ENCODE data around the gene ARHGAP29. TPM values are rescaled to one million over a fixed set of nuclear protein-coding genes. Genes with fewer than 3 reads are reported as not detected.
"Not testable (repeated sequence)": the region's sequence is repeated elsewhere in the genome, so short reads cannot be mapped to it uniquely, and the experiment has no call there.

ARHGAP29 gene
- total and polyA plus RNA-seq, 7 experiments from 2014 or later, result 0.02 to 0.37 (median 0.13) TPM; not detected in 4

DNA sequence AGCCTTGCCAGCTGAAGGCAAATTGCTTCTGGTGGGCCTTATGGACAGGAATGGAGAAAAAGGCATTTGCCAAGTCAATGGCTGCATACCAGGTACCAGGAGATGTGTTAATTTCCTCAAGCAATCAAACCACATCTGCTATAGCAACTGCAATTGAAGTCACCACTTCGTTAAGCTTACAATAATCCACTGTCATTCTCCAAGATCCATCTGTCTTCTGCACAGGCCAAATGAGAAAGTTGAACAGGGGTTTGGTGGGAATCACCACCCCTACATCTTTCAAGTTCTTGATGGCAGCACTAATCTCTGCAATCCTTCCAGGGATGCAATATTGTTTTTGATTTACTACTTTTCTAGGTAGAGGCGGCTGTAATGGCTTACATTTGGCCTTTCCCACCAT, 72.5 kb downstream of the ARHGAP29 start:
- ATAC-seq; DNase-seq; H3K27ac Mint-ChIP-seq; intact Hi-C loops (cut with micrococcal nuclease); H3K4me3 ChIP-seq (ENCODE audit: low read length); H3K4me3 Mint-ChIP-seq; H3K36me3 ChIP-seq (ENCODE audit: control insufficient read depth in 2 of 3, insufficient read depth in 3 of 3, low read length in 3 of 3); H3K9me3 Mint-ChIP-seq; H3K36me3 Mint-ChIP-seq; H3K27ac ChIP-seq (ENCODE audit: low read depth, low read length); H3K9me3 ChIP-seq (ENCODE audit: control insufficient read depth in 2 of 3, low read length in 3 of 3); CTCF ChIA-PET; H3K4me1 ChIP-seq (ENCODE audit: control insufficient read depth in 2 of 2, insufficient read depth in 2 of 2, low read length in 2 of 2); H3K4me1 Mint-ChIP-seq; H3K27me3 ChIP-seq (ENCODE audit: control insufficient read depth in 2 of 2, insufficient read depth in 2 of 2, low read length in 2 of 2); POLR2A ChIA-PET: not testable (repeated sequence)
- H3K27me3 Mint-ChIP-seq, result peaks cover 7 to 55% (median 34%) of the 10 kb centered on the region in 5 donors

DNA sequence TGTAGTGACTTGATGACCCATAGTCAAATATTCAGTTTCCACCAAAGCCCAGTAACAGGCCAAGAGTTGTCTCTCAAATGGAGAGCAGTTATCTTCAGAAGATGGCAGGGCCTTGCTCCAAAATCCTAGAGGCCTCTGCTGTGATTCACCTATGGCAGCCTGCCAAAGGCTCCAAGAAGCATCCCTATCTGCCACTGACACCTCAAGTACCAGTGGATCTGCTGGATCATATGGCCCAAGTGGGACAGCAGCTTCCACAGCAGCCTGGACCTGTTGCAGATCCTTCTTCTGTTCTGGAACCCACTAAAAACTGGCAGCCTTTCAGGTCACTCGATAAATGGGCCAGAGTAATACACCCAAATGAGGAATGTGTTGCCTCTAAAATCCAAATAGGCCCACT, 73.3 kb downstream of the ARHGAP29 start:
- H3K4me1 ChIP-seq (ENCODE audit: control insufficient read depth in 2 of 2, insufficient read depth in 2 of 2, low read length in 2 of 2); intact Hi-C loops (cut with micrococcal nuclease); H3K9me3 ChIP-seq (ENCODE audit: control insufficient read depth in 2 of 3, low read length in 3 of 3); DNase-seq; ATAC-seq; H3K27ac ChIP-seq (ENCODE audit: low read depth, low read length); H3K9me3 Mint-ChIP-seq; POLR2A ChIA-PET; H3K4me3 Mint-ChIP-seq; H3K4me3 ChIP-seq (ENCODE audit: low read length); H3K27me3 ChIP-seq (ENCODE audit: control insufficient read depth in 2 of 2, insufficient read depth in 2 of 2, low read length in 2 of 2); H3K36me3 ChIP-seq (ENCODE audit: control insufficient read depth in 2 of 3, insufficient read depth in 3 of 3, low read length in 3 of 3); H3K36me3 Mint-ChIP-seq; H3K27ac Mint-ChIP-seq; CTCF ChIA-PET; H3K4me1 Mint-ChIP-seq: not testable (repeated sequence)
- peaks cover 7 to 50% (median 32%) of the 10 kb centered on the region in 5 donors for H3K27me3 Mint-ChIP-seq

DNA sequence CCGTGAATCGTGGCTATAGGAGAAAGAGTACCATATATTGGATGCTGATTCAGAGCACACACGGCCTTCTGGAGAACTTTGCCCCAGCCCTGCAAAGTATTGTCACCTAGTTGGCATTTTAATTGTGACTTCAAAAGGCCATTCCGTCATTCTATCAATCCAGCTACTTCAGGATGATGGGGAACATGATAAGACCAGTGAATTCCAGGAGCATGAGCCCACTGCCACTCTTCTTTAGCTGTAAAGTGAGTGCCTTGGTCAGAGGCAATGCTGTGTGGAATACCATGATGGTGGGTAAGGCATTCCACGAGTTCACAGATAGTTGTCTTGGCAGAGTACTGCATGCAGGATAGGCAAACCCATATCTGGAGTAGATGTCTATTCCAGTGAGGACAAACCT, 74.1 kb downstream of the ARHGAP29 start:
- CTCF ChIA-PET; H3K4me1 Mint-ChIP-seq; H3K27ac Mint-ChIP-seq; POLR2A ChIA-PET; H3K4me3 ChIP-seq (ENCODE audit: low read length); ATAC-seq; H3K9me3 Mint-ChIP-seq; H3K27ac ChIP-seq (ENCODE audit: low read depth, low read length); H3K27me3 ChIP-seq (ENCODE audit: control insufficient read depth in 2 of 2, insufficient read depth in 2 of 2, low read length in 2 of 2); H3K4me3 Mint-ChIP-seq; H3K36me3 ChIP-seq (ENCODE audit: control insufficient read depth in 2 of 3, insufficient read depth in 3 of 3, low read length in 3 of 3); H3K9me3 ChIP-seq (ENCODE audit: control insufficient read depth in 2 of 3, low read length in 3 of 3); DNase-seq; H3K36me3 Mint-ChIP-seq; intact Hi-C loops (cut with micrococcal nuclease); H3K4me1 ChIP-seq (ENCODE audit: control insufficient read depth in 2 of 2, insufficient read depth in 2 of 2, low read length in 2 of 2): not testable (repeated sequence)
- peaks cover 9 to 49% (median 30%) of the 10 kb centered on the region in 5 donors for H3K27me3 Mint-ChIP-seq

DNA sequence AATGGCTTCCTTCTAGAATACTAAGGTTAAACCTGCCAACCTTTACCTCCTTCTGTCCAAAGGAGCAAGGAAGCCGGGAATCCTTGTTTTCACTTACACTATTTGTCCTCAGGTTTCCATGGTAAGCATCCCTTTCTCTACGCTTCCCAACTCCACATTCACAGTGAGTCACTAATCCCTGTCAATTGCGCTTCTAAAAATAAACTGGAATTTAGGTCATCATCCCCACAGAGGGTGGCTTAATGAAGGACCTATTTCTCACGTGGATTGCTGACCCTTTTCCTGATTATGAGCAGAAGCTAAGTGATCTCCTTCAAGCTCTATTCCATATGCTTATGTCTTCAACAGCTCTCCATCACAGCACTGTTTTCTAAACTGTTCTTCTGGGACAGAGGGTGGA, 76.6 kb downstream of the ARHGAP29 start:
- no peaks in the 10 kb centered on the region for H3K4me1 ChIP-seq (ENCODE audit: control insufficient read depth in 2 of 2, insufficient read depth in 2 of 2, low read length in 2 of 2)
- Mint-ChIP-seq H3K27ac (no peak overlapping the region), H3K9me3 (peaks cover 0 to 5% (median 0%) of the 10 kb centered on the region in 11 donors), H3K27me3 (peaks cover 13 to 42% (median 26%) of the 10 kb centered on the region in 5 donors), H3K4me1 (no peaks in the 10 kb centered on the region), H3K36me3 (no peaks in the 10 kb centered on the region), H3K4me3 (no peak overlapping the region)
- intact Hi-C loops (cut with micrococcal nuclease), result no loop called here
- H3K9me3 ChIP-seq (ENCODE audit: control insufficient read depth in 2 of 3, low read length in 3 of 3), result no peaks in the 10 kb centered on the region
- no peak for ATAC-seq
- no peaks in the 10 kb centered on the region for H3K27me3 ChIP-seq (ENCODE audit: control insufficient read depth in 2 of 2, insufficient read depth in 2 of 2, low read length in 2 of 2)
- CTCF ChIA-PET, result no interaction called here
- POLR2A ChIA-PET, result no interaction called here
- H3K36me3 ChIP-seq (ENCODE audit: control insufficient read depth in 2 of 3, insufficient read depth in 3 of 3, low read length in 3 of 3), result no peaks in the 10 kb centered on the region
- no peak for DNase-seq
- no peak overlapping the region for H3K27ac ChIP-seq (ENCODE audit: low read depth, low read length)
- no peak overlapping the region for H3K4me3 ChIP-seq (ENCODE audit: low read length)

DNA sequence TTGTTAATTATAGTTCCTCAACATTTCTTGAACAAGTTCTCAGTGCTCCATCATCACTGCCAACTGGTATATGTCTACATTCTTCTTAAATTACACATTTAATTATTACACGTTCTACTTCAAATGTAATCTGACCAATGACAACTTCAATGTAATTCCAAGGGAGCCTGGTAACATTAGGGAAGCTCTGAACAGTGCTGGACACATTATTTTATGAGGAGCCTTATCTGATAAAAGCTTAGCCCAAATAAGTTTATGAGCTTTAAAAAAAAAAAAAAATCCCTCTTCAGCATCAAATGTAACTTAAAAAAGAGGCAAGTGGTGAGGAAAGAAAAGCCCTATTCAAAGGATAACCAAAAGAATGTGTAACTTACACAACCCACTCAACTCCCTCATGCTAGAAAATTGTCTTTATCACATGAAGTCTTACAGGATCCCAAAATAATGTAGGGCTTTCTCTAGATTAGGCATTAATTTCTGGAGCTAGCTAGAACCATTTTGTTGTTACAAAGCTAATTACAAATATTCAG, 81.2 kb downstream of the ARHGAP29 start:
- no peak overlapping the region for H3K4me3 ChIP-seq (ENCODE audit: low read length)
- ATAC-seq (no peak), DNase-seq (no peak)
- POLR2A ChIA-PET, result no interaction called here
- Mint-ChIP-seq H3K27ac (no peak overlapping the region), H3K9me3 (peaks cover 0 to 5% (median 0%) of the 10 kb centered on the region in 11 donors), H3K27me3 (peaks cover 8 to 24% (median 17%) of the 10 kb centered on the region in 5 donors), H3K4me3 (no peak overlapping the region), H3K36me3 (no peaks in the 10 kb centered on the region), H3K4me1 (no peaks in the 10 kb centered on the region)
- no peaks in the 10 kb centered on the region for H3K4me1 ChIP-seq (ENCODE audit: control insufficient read depth in 2 of 2, insufficient read depth in 2 of 2, low read length in 2 of 2)
- H3K9me3 ChIP-seq (ENCODE audit: control insufficient read depth in 2 of 3, low read length in 3 of 3), result no peaks in the 10 kb centered on the region
- H3K27ac ChIP-seq (ENCODE audit: low read depth, low read length), result no peak overlapping the region
- H3K36me3 ChIP-seq (ENCODE audit: control insufficient read depth in 2 of 3, insufficient read depth in 3 of 3, low read length in 3 of 3), result no peaks in the 10 kb centered on the region
- CTCF ChIA-PET, result no interaction called here
- no peaks in the 10 kb centered on the region for H3K27me3 ChIP-seq (ENCODE audit: control insufficient read depth in 2 of 2, insufficient read depth in 2 of 2, low read length in 2 of 2)
- intact Hi-C loops (cut with micrococcal nuclease), result no loop called here

DNA sequence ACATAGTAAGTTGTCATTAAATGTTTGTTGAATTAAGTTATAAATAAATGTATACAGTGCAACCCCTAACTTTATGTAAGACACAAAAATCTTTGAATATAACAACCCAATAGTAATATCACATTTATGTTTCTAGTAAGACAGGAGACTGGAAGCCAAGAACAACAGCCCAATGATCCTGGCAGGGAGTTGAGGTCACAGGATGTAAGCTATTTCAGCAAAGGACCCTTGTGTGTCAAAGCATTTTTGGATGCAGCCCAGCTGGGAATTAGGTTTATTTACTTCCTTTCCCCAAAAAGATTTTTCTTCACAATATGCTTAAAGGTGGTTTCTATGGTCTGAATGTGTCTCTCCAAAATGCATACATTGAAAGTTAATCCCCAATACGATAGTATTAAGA, 82.4 kb downstream of the ARHGAP29 start:
- intact Hi-C loops (cut with micrococcal nuclease), result no loop called here
- CTCF ChIA-PET, result no interaction called here

DNA sequence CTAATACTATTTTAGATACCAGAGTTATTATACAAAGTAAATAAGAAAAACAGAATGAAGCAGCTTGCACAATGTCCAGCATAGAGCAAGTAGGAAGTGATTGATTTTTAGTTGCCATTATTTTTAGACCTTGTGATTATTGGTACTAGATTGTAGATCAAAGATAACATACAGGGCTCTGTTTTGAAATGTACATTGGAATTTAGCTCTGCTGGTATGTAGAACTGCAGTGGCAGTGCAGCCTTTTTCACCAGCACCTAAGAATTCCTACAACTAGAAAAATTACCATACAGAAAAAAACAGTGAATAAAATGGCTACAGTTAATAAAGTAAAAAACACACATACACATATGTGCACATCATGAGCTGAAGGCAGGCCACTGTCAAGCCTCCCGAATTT, 84.3 kb downstream of the ARHGAP29 start:
- H3K36me3 Mint-ChIP-seq, result no peaks in the 10 kb centered on the region
- intact Hi-C loops (cut with micrococcal nuclease), result no loop called here
- no peak overlapping the region for H3K27ac Mint-ChIP-seq

More for the DNA sequence above, 82.4 kb downstream of the ARHGAP29 start:
- Histone ChIP-seq H3K36me3 (ENCODE audit: control insufficient read depth in 2 of 3, insufficient read depth in 3 of 3, low read length in 3 of 3) (no peaks in the 10 kb centered on the region), H3K27me3 (ENCODE audit: control insufficient read depth in 2 of 2, insufficient read depth in 2 of 2, low read length in 2 of 2) (no peaks in the 10 kb centered on the region), H3K9me3 (ENCODE audit: control insufficient read depth in 2 of 3, low read length in 3 of 3) (no peaks in the 10 kb centered on the region), H3K27ac (ENCODE audit: low read depth, low read length) (no peak overlapping the region), H3K4me3 (ENCODE audit: low read length) (no peak overlapping the region), H3K4me1 (ENCODE audit: control insufficient read depth in 2 of 2, insufficient read depth in 2 of 2, low read length in 2 of 2) (no peaks in the 10 kb centered on the region)
- Mint-ChIP-seq H3K4me3 (no peak overlapping the region), H3K9me3 (peaks cover 0 to 5% (median 0%) of the 10 kb centered on the region in 11 donors), H3K27ac (no peak overlapping the region), H3K27me3 (peaks cover 4 to 18% (median 9%) of the 10 kb centered on the region in 5 donors), H3K36me3 (no peaks in the 10 kb centered on the region), H3K4me1 (no peaks in the 10 kb centered on the region)
- DNase-seq, result no peak
- POLR2A ChIA-PET, result no interaction called here
- no peak for ATAC-seq

More for the DNA sequence above, 84.3 kb downstream of the ARHGAP29 start:
- no peak overlapping the region for H3K27ac ChIP-seq (ENCODE audit: low read depth, low read length)
- ChIA-PET CTCF (no interaction called here), POLR2A (no interaction called here)
- DNase-seq, result no peak
- H3K4me1 ChIP-seq (ENCODE audit: control insufficient read depth in 2 of 2, insufficient read depth in 2 of 2, low read length in 2 of 2), result no peaks in the 10 kb centered on the region
- Mint-ChIP-seq H3K4me3 (no peak overlapping the region), H3K27me3 (peaks cover 0 to 13% (median 8%) of the 10 kb centered on the region in 5 donors), H3K4me1 (no peaks in the 10 kb centered on the region), H3K9me3 (peaks cover 0 to 5% (median 0%) of the 10 kb centered on the region in 11 donors)
- no peaks in the 10 kb centered on the region for H3K9me3 ChIP-seq (ENCODE audit: control insufficient read depth in 2 of 3, low read length in 3 of 3)
- no peaks in the 10 kb centered on the region for H3K27me3 ChIP-seq (ENCODE audit: control insufficient read depth in 2 of 2, insufficient read depth in 2 of 2, low read length in 2 of 2)
- H3K36me3 ChIP-seq (ENCODE audit: control insufficient read depth in 2 of 3, insufficient read depth in 3 of 3, low read length in 3 of 3), result no peaks in the 10 kb centered on the region
- H3K4me3 ChIP-seq (ENCODE audit: low read length), result no peak overlapping the region
- no peak for ATAC-seq
